ENCODE data around the gene CCDC91. TPM values are rescaled to one million over a fixed set of nuclear protein-coding genes. Genes with fewer than 3 reads are reported as not detected.

Gene CCDC91
- total RNA-seq, 1 experiment from 2014 or later: 26.9 TPM

DNA sequence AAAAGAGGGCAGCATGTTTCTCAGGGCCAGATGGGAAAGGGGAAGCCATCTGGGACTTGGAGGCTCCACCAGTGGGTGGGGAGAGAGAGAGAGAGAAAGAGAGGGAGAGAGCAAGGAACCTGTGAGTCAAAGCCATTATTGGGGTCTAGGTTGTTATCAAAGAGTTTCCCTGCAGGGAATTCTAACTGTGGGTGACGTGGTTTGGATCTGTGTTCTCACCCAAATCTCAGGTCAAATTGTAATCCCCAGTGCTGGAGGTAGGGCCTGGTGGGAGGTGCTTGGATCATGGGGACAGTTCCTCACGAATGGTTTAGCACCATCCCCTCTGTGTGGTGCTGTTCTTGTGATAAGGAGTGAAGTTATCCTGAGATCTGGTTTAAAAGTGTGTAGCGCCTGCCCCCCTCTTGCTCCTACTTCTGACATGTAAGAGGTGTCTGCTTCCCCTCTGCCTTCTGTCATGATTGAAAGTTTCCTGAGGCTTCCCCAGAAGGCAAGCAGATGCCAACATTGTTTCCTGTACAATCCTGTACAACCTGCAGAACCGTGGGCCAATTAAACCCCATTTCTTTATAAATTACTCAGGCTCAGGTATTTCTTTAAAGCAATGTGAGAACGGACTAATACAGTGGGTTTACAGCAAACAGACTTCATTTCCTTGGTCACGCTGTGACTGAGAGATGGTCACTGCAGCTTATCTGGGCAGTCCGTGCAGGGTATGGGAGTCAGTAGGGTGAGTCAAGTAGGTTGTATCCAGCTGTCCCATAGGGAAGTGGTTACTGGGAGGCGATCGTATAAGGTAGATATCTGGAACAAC, 52.4 kb downstream of the CCDC91 start:
- no peak overlapping the region for H3K27ac ChIP-seq (ENCODE audit: low read length)
- no peaks in the 10 kb centered on the region for H3K9me3 ChIP-seq (ENCODE audit: control insufficient read depth, insufficient read depth, low read depth, low read length)
- H3K4me3 ChIP-seq (ENCODE audit: low read depth in 2 of 2, low read length in 2 of 2): no peak overlapping the region
- POLR2A ChIA-PET: no interaction called here
- in situ Hi-C loops (cut with HindIII; ENCODE audit: low pct_unique_long_range_greater_than_20kb, low sequenced_read_pairs): no loop called here
- no TSS peak for BruUV-seq (replicated peaks)
- H3K4me1 ChIP-seq (ENCODE audit: control insufficient read depth, insufficient read depth, low read length): no peaks in the 10 kb centered on the region
- CTCF ChIA-PET: no interaction called here
- DNase-seq (ENCODE audit: low read depth, low spot score) (no peak), ATAC-seq (no peak)
- no peaks in the 10 kb centered on the region for H3K36me3 ChIP-seq (ENCODE audit: control insufficient read depth, insufficient read depth, low read length)
- intact Hi-C loops (cut with micrococcal nuclease; ENCODE audit: unreplicated experiment): no loop called here
- TF ChIP-seq TCF7L2 (IDR thresholded peaks at IDR 0.05; ENCODE audit: low read depth, low read length) (no peak), POLR2AphosphoS5 (IDR thresholded peaks at IDR 0.05; ENCODE audit: low read depth, low read length) (no peak), SIN3A (IDR thresholded peaks at IDR 0.05; ENCODE audit: borderline replicate concordance, insufficient read depth, low read depth, low read length) (no peak)
- TF ChIP-seq, protein P1, sequence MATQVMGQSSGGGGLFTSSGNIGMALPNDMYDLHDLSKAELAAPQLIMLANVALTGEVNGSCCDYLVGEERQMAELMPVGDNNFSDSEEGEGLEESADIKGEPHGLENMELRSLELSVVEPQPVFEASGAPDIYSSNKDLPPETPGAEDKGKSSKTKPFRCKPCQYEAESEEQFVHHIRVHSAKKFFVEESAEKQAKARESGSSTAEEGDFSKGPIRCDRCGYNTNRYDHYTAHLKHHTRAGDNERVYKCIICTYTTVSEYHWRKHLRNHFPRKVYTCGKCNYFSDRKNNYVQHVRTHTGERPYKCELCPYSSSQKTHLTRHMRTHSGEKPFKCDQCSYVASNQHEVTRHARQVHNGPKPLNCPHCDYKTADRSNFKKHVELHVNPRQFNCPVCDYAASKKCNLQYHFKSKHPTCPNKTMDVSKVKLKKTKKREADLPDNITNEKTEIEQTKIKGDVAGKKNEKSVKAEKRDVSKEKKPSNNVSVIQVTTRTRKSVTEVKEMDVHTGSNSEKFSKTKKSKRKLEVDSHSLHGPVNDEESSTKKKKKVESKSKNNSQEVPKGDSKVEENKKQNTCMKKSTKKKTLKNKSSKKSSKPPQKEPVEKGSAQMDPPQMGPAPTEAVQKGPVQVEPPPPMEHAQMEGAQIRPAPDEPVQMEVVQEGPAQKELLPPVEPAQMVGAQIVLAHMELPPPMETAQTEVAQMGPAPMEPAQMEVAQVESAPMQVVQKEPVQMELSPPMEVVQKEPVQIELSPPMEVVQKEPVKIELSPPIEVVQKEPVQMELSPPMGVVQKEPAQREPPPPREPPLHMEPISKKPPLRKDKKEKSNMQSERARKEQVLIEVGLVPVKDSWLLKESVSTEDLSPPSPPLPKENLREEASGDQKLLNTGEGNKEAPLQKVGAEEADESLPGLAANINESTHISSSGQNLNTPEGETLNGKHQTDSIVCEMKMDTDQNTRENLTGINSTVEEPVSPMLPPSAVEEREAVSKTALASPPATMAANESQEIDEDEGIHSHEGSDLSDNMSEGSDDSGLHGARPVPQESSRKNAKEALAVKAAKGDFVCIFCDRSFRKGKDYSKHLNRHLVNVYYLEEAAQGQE (IDR thresholded peaks at IDR 0.05; ENCODE audit: insufficient read depth in 1 of 2, low read depth in 2 of 2, low read length in 1 of 2): no peak
- TF ChIP-seq, protein P2, sequence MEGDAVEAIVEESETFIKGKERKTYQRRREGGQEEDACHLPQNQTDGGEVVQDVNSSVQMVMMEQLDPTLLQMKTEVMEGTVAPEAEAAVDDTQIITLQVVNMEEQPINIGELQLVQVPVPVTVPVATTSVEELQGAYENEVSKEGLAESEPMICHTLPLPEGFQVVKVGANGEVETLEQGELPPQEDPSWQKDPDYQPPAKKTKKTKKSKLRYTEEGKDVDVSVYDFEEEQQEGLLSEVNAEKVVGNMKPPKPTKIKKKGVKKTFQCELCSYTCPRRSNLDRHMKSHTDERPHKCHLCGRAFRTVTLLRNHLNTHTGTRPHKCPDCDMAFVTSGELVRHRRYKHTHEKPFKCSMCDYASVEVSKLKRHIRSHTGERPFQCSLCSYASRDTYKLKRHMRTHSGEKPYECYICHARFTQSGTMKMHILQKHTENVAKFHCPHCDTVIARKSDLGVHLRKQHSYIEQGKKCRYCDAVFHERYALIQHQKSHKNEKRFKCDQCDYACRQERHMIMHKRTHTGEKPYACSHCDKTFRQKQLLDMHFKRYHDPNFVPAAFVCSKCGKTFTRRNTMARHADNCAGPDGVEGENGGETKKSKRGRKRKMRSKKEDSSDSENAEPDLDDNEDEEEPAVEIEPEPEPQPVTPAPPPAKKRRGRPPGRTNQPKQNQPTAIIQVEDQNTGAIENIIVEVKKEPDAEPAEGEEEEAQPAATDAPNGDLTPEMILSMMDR (IDR thresholded peaks at IDR 0.05): no peak
- H3K27me3 ChIP-seq (ENCODE audit: control insufficient read depth, insufficient read depth, low read length): no peaks in the 10 kb centered on the region

DNA sequence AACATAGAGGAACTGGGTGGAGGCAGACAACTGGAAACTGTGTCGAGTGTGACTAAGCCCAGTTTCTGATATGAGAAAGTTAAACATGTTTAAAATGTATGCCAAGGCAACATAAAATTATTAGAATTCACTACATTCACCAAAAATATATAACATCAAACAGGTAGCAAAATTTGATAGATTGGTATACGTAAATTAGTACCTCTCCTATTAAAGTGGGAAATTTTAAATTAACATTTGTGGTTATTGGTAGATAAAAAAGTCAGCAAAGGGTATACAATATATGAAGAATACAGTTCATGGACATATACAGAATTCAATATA, 53.0 kb downstream of the CCDC91 start:
- no peaks in the 10 kb centered on the region for H3K9me3 ChIP-seq (ENCODE audit: control insufficient read depth, insufficient read depth, low read depth, low read length)
- no TSS peak for BruUV-seq (replicated peaks)
- no peak overlapping the region for H3K27ac ChIP-seq (ENCODE audit: low read length)
- TF ChIP-seq POLR2AphosphoS5 (IDR thresholded peaks at IDR 0.05; ENCODE audit: low read depth, low read length) (no peak), TCF7L2 (IDR thresholded peaks at IDR 0.05; ENCODE audit: low read depth, low read length) (no peak), SIN3A (IDR thresholded peaks at IDR 0.05; ENCODE audit: borderline replicate concordance, insufficient read depth, low read depth, low read length) (no peak)
- TF ChIP-seq, protein P1 (IDR thresholded peaks at IDR 0.05; ENCODE audit: insufficient read depth in 1 of 2, low read depth in 2 of 2, low read length in 1 of 2): no peak
- TF ChIP-seq, protein P2 (IDR thresholded peaks at IDR 0.05): no peak
- in situ Hi-C loops (cut with HindIII; ENCODE audit: low pct_unique_long_range_greater_than_20kb, low sequenced_read_pairs): no loop called here
- DNase-seq (ENCODE audit: low read depth, low spot score): no peak
- no peaks in the 10 kb centered on the region for H3K27me3 ChIP-seq (ENCODE audit: control insufficient read depth, insufficient read depth, low read length)
- no peaks in the 10 kb centered on the region for H3K4me1 ChIP-seq (ENCODE audit: control insufficient read depth, insufficient read depth, low read length)
- intact Hi-C loops (cut with micrococcal nuclease; ENCODE audit: unreplicated experiment): no loop called here
- H3K4me3 ChIP-seq (ENCODE audit: low read depth in 2 of 2, low read length in 2 of 2): no peak overlapping the region
- CTCF ChIA-PET: no interaction called here
- ATAC-seq: no peak
- no peaks in the 10 kb centered on the region for H3K36me3 ChIP-seq (ENCODE audit: control insufficient read depth, insufficient read depth, low read length)
- POLR2A ChIA-PET: no interaction called here
